SK-N-SH (cell line): ENCODE data around the gene ZNF541.
A peak's percentile ranks its signal among the peaks of the same experiment; 100 is the strongest.

Experiments
- CTCF ChIP-seq: fragments of 200-600 bp; sonication (generic); IDR thresholded peaks from 2 replicates; pipeline ENCODE4 v1.6.1; 2017; ENCODE audit warnings: antibody characterized with exemption, mild to moderate bottlenecking, moderate library complexity
- EZH2phosphoT487 ChIP-seq: fragments of 200-600 bp; sonication (generic); IDR thresholded peaks from 2 replicates; pipeline ENCODE4 v1.6.1; 2017; ENCODE audit warnings: low read depth, mixed run types, mild to moderate bottlenecking, antibody characterized with exemption, moderate library complexity, borderline replicate concordance
- GABPA ChIP-seq: IDR thresholded peaks from 2 replicates; pipeline ENCODE4 v1.4.0; 2012; ENCODE audit warnings: low read depth, mild to moderate bottlenecking
- JUND ChIP-seq: IDR thresholded peaks from 2 replicates; pipeline ENCODE4 v1.4.0; 2012
- MAX ChIP-seq: IDR thresholded peaks from 2 replicates; pipeline ENCODE4 v1.4.0; 2012; ENCODE audit warnings: low read depth
- POLR2AphosphoS5 ChIP-seq: IDR thresholded peaks from 2 replicates; pipeline ENCODE4 v1.6.1; 2012; ENCODE audit warnings: low read depth, low read length
- SMC3 ChIP-seq: IDR thresholded peaks from 2 replicates; pipeline ENCODE4 v1.6.1; 2012; ENCODE audit warnings: low read depth, low read length, improper control_type of control experiment
- USF2 ChIP-seq: fragments of 150-350 bp; IDR thresholded peaks from 2 replicates; pipeline ENCODE4 v1.6.1; 2017; ENCODE audit warnings: antibody characterized with exemption, low read length, low read depth, borderline replicate concordance
- YY1 ChIP-seq: IDR thresholded peaks from 2 replicates; pipeline ENCODE4 v1.4.0; 2012; ENCODE audit warnings: low read depth, mild to moderate bottlenecking

- peak; percentile 62; the same call in 1 of the 2 replicates for TF ChIP-seq POLR2AphosphoS5
- TF ChIP-seq CTCF: no peak
- TF ChIP-seq MAX: peak; percentile 24; the same call in 1 of the 2 replicates
- no peak for TF ChIP-seq EZH2phosphoT487
- no peak for TF ChIP-seq YY1
- TF ChIP-seq JUND: peak; percentile 30; the same call in 1 of the 2 replicates
- no peak for TF ChIP-seq SMC3
- no peak for TF ChIP-seq USF2
- no peak for TF ChIP-seq GABPA
Measured at GRCh38 chr19:47542030-47542475, 30.9 kb downstream of the ZNF541 start.
